H1 (cell line): ENCODE measurements around the gene KATNBL1. TPM values are rescaled to one million over a fixed set of nuclear protein-coding genes. Genes with fewer than 3 reads are reported as not detected.
A peak's percentile ranks its signal among the peaks of the same experiment; 100 is the strongest.

Experiments
- CEBPB ChIP-seq: IDR thresholded peaks from 2 replicates; pipeline ENCODE4 v1.6.1; 2012; ENCODE audit warnings: low read depth, low read length
- CHD2 ChIP-seq: IDR thresholded peaks from 2 replicates; pipeline ENCODE4 v1.6.1; 2012; ENCODE audit warnings: low read length, improper control_type of control experiment
- CHD7 ChIP-seq: fragments of 300-600 bp; sonication (generic); IDR thresholded peaks from 2 replicates; pipeline ENCODE4 v1.7.1; 2012; ENCODE audit warnings: low read length, moderate library complexity, mild to moderate bottlenecking, inconsistent platforms; ENCODE audit not compliant: insufficient replicate concordance
- E2F6 ChIP-seq: IDR thresholded peaks from 2 replicates; pipeline ENCODE4 v1.6.1; 2012; ENCODE audit warnings: inconsistent platforms
- EP300 ChIP-seq, 2 experiments: IDR thresholded peaks; 1 replicate in 1 of 2; 2 replicates in 1 of 2; pipeline ENCODE4 v1.6.1; 2011 to 2012; ENCODE audit warnings: low read depth in 2 of 2, low read length in 2 of 2, mild to moderate bottlenecking in 2 of 2, borderline replicate concordance in 1 of 2, inconsistent platforms in 1 of 2, moderate library complexity in 1 of 2
- GTF2F1 ChIP-seq: IDR thresholded peaks from 2 replicates; pipeline ENCODE4 v1.6.1; 2012; ENCODE audit warnings: low read depth, low read length, improper control_type of control experiment, borderline replicate concordance
- JUND ChIP-seq: IDR thresholded peaks from 2 replicates; pipeline ENCODE4 v1.6.1; 2011; ENCODE audit warnings: mild to moderate bottlenecking, improper control_type of control experiment, low read length
- POU5F1 ChIP-seq: IDR thresholded peaks from 2 replicates; pipeline ENCODE4 v1.6.1; 2011; ENCODE audit warnings: low read depth, mild to moderate bottlenecking, low read length, moderate library complexity
- SIX5 ChIP-seq: IDR thresholded peaks from 2 replicates; pipeline ENCODE4 v1.6.1; 2011; ENCODE audit warnings: mild to moderate bottlenecking, low read depth, low read length
- TBP ChIP-seq: IDR thresholded peaks from 2 replicates; pipeline ENCODE4 v1.6.1; 2011; ENCODE audit warnings: low read depth, low read length, improper control_type of control experiment
- TEAD4 ChIP-seq: IDR thresholded peaks from 2 replicates; pipeline ENCODE4 v1.6.1; 2012; ENCODE audit warnings: low read depth, low read length, inconsistent platforms, mixed read lengths
- polyA plus RNA-seq, 7 experiments: library from polyadenylated mRNA; depleted of rRNA in 3 of 7; stranded (reverse) in 5 of 7; unstranded in 2 of 7; fragments of >200 nt in 5 of 7; fragments of 200-250 nt in 2 of 7; gene quantifications; 1 replicate in 5 of 7; 2 replicates in 1 of 7; 4 replicates in 1 of 7; pipeline versions ENCODE4 v1.2.1 to v1.2.3, GENCODE V29; 2011 to 2013; ENCODE audit warnings: missing spikeins in 2 of 7, mixed read lengths in 2 of 7
- total RNA-seq: library from RNA; stranded (reverse); fragmentation: NEBNext Ultra II Directional; extraction: Animal tissue kit (Norgen Biotek cat#: 25700); gene quantifications from 2 replicates; pipeline ENCODE4 v1.2.1, GENCODE V29; 2021

Gene KATNBL1
- total and polyA plus RNA-seq, 2 of the 8 experiments (the other 6 are each of a cell fraction or from before 2014, with no cell fraction given): 14.2 to 51.4 TPM

- TF ChIP-seq E2F6: no peak
- TF ChIP-seq GTF2F1: no peak
- TF ChIP-seq TBP: no peak
- TF ChIP-seq CEBPB: no peak
- no peak for TF ChIP-seq CHD2
- no peak for TF ChIP-seq POU5F1
- no peak for TF ChIP-seq EP300 (IDR thresholded peaks at IDR 0.05; ENCODE audit: borderline replicate concordance in 1 of 2, low read depth in 2 of 2, low read length in 2 of 2)
- no peak for TF ChIP-seq SIX5
- TF ChIP-seq TEAD4: peak; percentile 66; the same call in 1 of the 2 replicates
- no peak for TF ChIP-seq CHD7
- no peak for TF ChIP-seq JUND
Observed at GRCh38 chr15:34160735-34161134, 49.2 kb downstream of the KATNBL1 start (continued).
